Endothelial cell of umbilical vein (primary cell): ENCODE results near the gene RYR2. TPM values are rescaled to one million over a fixed set of nuclear protein-coding genes. Genes with fewer than 3 reads are reported as not detected.

Source experiments
- BruUV-seq: library from RNA; stranded (reverse); fragments of 400-500 nt; replicated peaks from 2 replicates; lab custom pipeline; 2021; lab: Mats Ljungman, UMichigan
- CTCF ChIA-PET: fragments of 300-600, 350-600 bp; sonication (Branson Sonifier 250); formaldehyde crosslinking; loops from one replicate; lab custom pipeline; 2021; ENCODE audit warnings: antibody characterized with exemption, inconsistent platforms; lab: Charles Lee
- POLR2A ChIA-PET: fragments of 300-600, 350-600 bp; sonication (Branson Sonifier 250); formaldehyde crosslinking; loops from one replicate; lab custom pipeline; 2021; ENCODE audit warnings: antibody characterized with exemption, inconsistent platforms; lab: Charles Lee
- DNase-seq: peaks from one replicate; pipeline ENCODE4 v3.0.0-alpha.2; 2011; ENCODE audit warnings: low read depth, low spot score
- FAIRE-seq: peaks from 2 replicates; lab custom pipeline; 2011; peaks lifted over from hg19 to GRCh38; lab: Jason Lieb, UNC
- H2AFZ ChIP-seq: 2 replicates; pipeline ENCODE4 v1.6.0; 2012; ENCODE audit warnings: low read depth, low read length, control low read depth, inconsistent platforms
- H3K27ac ChIP-seq: 2 replicates; pipeline ENCODE4 v1.5.1; 2011; ENCODE audit warnings: low read depth, mild to moderate bottlenecking, control low read depth, low read length, moderate library complexity; ENCODE audit not compliant: insufficient read depth
- H3K27me3 ChIP-seq, 2 experiments: 2 replicates each; pipeline versions ENCODE4 v1.6.0 to v1.6.1; 2011; ENCODE audit warnings: low read length in 2 of 2, mixed read lengths in 1 of 2; ENCODE audit not compliant: control insufficient read depth in 2 of 2, insufficient read depth in 2 of 2
- H3K36me3 ChIP-seq, 2 experiments: 2 replicates in 1 of 2; 3 replicates in 1 of 2; pipeline ENCODE4 v1.5.1; 2011; ENCODE audit warnings: low read length in 2 of 2, mild to moderate bottlenecking in 1 of 2, moderate library complexity in 1 of 2; ENCODE audit not compliant: control insufficient read depth in 2 of 2, insufficient read depth in 2 of 2; ENCODE audit errors: extremely low read depth in 1 of 2
- H3K4me1 ChIP-seq: 3 replicates; pipeline ENCODE4 v1.5.1; 2011; ENCODE audit warnings: mild to moderate bottlenecking, low read length; ENCODE audit not compliant: control insufficient read depth, insufficient read depth; ENCODE audit errors: extremely low read depth
- H3K4me2 ChIP-seq: 2 replicates; pipeline ENCODE4 v1.6.1; 2011; ENCODE audit warnings: low read length, control low read depth, mixed read lengths; ENCODE audit not compliant: insufficient read depth
- H3K4me3 ChIP-seq, 3 experiments: fragments of 200-600 bp in 1 of 3; sonication (generic), shearing (Covaris generic) in 1 of 3; replicated peaks in 1 of 3; 2 replicates each; pipeline ENCODE4 v1.5.1; 2011 to 2016; ENCODE audit warnings: control low read depth in 3 of 3, low read length in 3 of 3, mild to moderate bottlenecking in 2 of 3, inconsistent platforms in 1 of 3, low read depth in 1 of 3, moderate library complexity in 1 of 3; ENCODE audit not compliant: insufficient read depth in 1 of 3
- H3K79me2 ChIP-seq: 2 replicates; pipeline ENCODE4 v1.6.0; 2012; ENCODE audit warnings: low read length, inconsistent platforms; ENCODE audit not compliant: control insufficient read depth, insufficient read depth
- H3K9ac ChIP-seq: replicated peaks from 2 replicates; pipeline ENCODE3; 2011; ENCODE audit warnings: low read length, control low read depth; ENCODE audit not compliant: insufficient read depth; ENCODE audit errors: extremely low read depth
- H3K9me1 ChIP-seq: replicated peaks from 3 replicates; pipeline ENCODE4 v1.6.0; 2011; ENCODE audit warnings: mild to moderate bottlenecking, low read length; ENCODE audit not compliant: control insufficient read depth, insufficient read depth; ENCODE audit errors: extremely low read depth
- H3K9me3 ChIP-seq: replicated peaks from 2 replicates; pipeline ENCODE4 v1.5.1; 2012; ENCODE audit warnings: low read length, inconsistent platforms; ENCODE audit not compliant: control insufficient read depth, insufficient read depth
- H4K20me1 ChIP-seq: replicated peaks from 2 replicates; pipeline ENCODE3; 2011; ENCODE audit warnings: mild to moderate bottlenecking, low read length; ENCODE audit not compliant: control insufficient read depth, insufficient read depth; ENCODE audit errors: extremely low read depth
- CTCF ChIP-seq, 2 donors: IDR thresholded peaks; 1 replicate in 1 of 2; 2 replicates in 1 of 2; pipeline ENCODE4 v1.5.1; 2011; ENCODE audit warnings: low read length in 2 of 2, mild to moderate bottlenecking in 2 of 2, moderate library complexity in 2 of 2, control low read depth in 1 of 2, inconsistent platforms in 1 of 2, low read depth in 1 of 2; ENCODE audit not compliant: insufficient read depth in 1 of 2; ENCODE audit errors: extremely low read depth in 1 of 2
- EZH2 ChIP-seq: IDR thresholded peaks from 2 replicates; pipeline ENCODE4 v1.6.1; 2012; ENCODE audit warnings: borderline replicate concordance, low read depth, mild to moderate bottlenecking, moderate library complexity, low read length, inconsistent platforms; ENCODE audit not compliant: severe bottlenecking
- GATA2 ChIP-seq: IDR thresholded peaks from 2 replicates; pipeline ENCODE4 v1.7.0; 2011; ENCODE audit warnings: low read depth, mild to moderate bottlenecking, moderate library complexity, mixed read lengths, low read length; ENCODE audit not compliant: insufficient read length, insufficient read depth
- JUN ChIP-seq: IDR thresholded peaks from 2 replicates; pipeline ENCODE4 v1.6.1; 2011; ENCODE audit warnings: borderline replicate concordance, low read depth; ENCODE audit not compliant: insufficient read length, insufficient read depth
- MAX ChIP-seq: IDR thresholded peaks from 2 replicates; pipeline ENCODE4 v1.6.1; 2011; ENCODE audit not compliant: insufficient read depth, insufficient read length
- MYC ChIP-seq: IDR thresholded peaks from one replicate; pipeline ENCODE4 v1.6.1; 2011; ENCODE audit warnings: mild to moderate bottlenecking, low read depth, low read length
- POLR2A ChIP-seq: IDR thresholded peaks from 2 replicates; pipeline ENCODE4 v1.6.1; 2012; ENCODE audit warnings: low read depth, mild to moderate bottlenecking, control low read depth, low read length
- POLR2AphosphoS5 ChIP-seq: IDR thresholded peaks from 2 replicates; pipeline ENCODE4 v1.6.1; 2012; ENCODE audit warnings: low read depth, mild to moderate bottlenecking, control low read depth, low read length, moderate library complexity; ENCODE audit not compliant: insufficient read depth
- dilution Hi-C: fragments of 300-500 bp; cut with MboI; formaldehyde crosslinking; loops from one replicate; pipeline ENCODE4 v1.15.0; 2019; ENCODE audit warnings: low sequenced_read_pairs; ENCODE audit not compliant: extremely low pct_ligation_motif_present
- intact Hi-C: fragments of 100-400 bp; cut with micrococcal nuclease; formaldehyde crosslinking; loops from one replicate; pipeline ENCODE4 v1.10.0; 2022
- polyA plus RNA-seq, 4 experiments: library from polyadenylated mRNA; depleted of rRNA in 3 of 4; stranded (reverse) in 3 of 4; unstranded in 1 of 4; fragments of >200 nt; gene quantifications; 2 replicates each; pipeline versions ENCODE4 v1.2.1 to v1.2.3, GENCODE V29; 2011 to 2012; ENCODE audit warnings: missing spikeins in 1 of 4
- total RNA-seq: library from RNA; stranded (reverse); gene quantifications from 2 replicates; pipeline ENCODE4 v1.2.3, GENCODE V29; 2021

The RYR2 gene
- total and polyA plus RNA-seq, 2 donors (not counting 3 experiments of a cell fraction or from before 2014, with no cell fraction given), result not detected

- Histone ChIP-seq H3K4me1 (no peaks in the 10 kb centered on the region), H3K27ac (no peak overlapping the region), H3K79me2 (no peaks in the 10 kb centered on the region), H2AFZ (no peak overlapping the region), H3K9ac (no peak overlapping the region), H4K20me1 (no peaks in the 10 kb centered on the region), H3K9me1 (no peaks in the 10 kb centered on the region), H3K4me3 (no peak overlapping the region), H3K9me3 (no peaks in the 10 kb centered on the region), H3K36me3 (no peaks in the 10 kb centered on the region), H3K27me3 (no peaks in the 10 kb centered on the region), H3K4me2 (no peak overlapping the region)
- POLR2A ChIA-PET, result no interaction called here
- DNase-seq (no peak), FAIRE-seq (no peak)
- no TSS peak for BruUV-seq
- dilution Hi-C loops (no loop called here), intact Hi-C loops (no loop called here)
- no peak for TF ChIP-seq GATA2
- TF ChIP-seq POLR2AphosphoS5, result no peak
- TF ChIP-seq CTCF (IDR thresholded peaks at IDR 0.05; ENCODE audit: extremely low read depth in 1 of 2, insufficient read depth in 1 of 2, low read depth in 1 of 2, low read length in 2 of 2), result no peak
- TF ChIP-seq POLR2A, result no peak
- no peak for TF ChIP-seq JUN
- no peak for TF ChIP-seq EZH2
- TF ChIP-seq MAX, result no peak
- no peak for TF ChIP-seq MYC
- CTCF ChIA-PET, result no interaction called here
Measured at GRCh38 chr1:237655778-237656177, 613.8 kb downstream of the RYR2 start.
